GM12875 (cell line): ENCODE data around the gene SMCO4.
"Not testable (repeated sequence)": the region's sequence is repeated elsewhere in the genome, so short reads cannot be mapped to it uniquely, and the experiment has no call there.

Source experiments
- H3K4me3 ChIP-seq: one replicate; pipeline ENCODE4 v1.5.1; 2011; ENCODE audit warnings: low read depth, low read length, control low read depth
- CTCF ChIP-seq: IDR thresholded peaks from 2 replicates; pipeline ENCODE4 v1.5.1; 2011; ENCODE audit warnings: low read depth, mild to moderate bottlenecking, control low read depth, inconsistent platforms, low read length, moderate library complexity, borderline replicate concordance; ENCODE audit not compliant: insufficient read depth

The SMCO4 gene

GRCh38 chr11:93579187-93579751, 36.1 kb upstream of the SMCO4 start:
- no peak for TF ChIP-seq CTCF
- no peak overlapping the region for H3K4me3 ChIP-seq

GRCh38 chr11:93577286-93577685, 34.1 kb upstream of the SMCO4 start:
- H3K4me3 ChIP-seq = no peak overlapping the region
- no peak for TF ChIP-seq CTCF

- not testable (repeated sequence) for H3K4me3 ChIP-seq
Measured at GRCh38 chr11:93576870-93577269, 33.7 kb upstream of the SMCO4 start.

GRCh38 chr11:93574638-93575220, 31.5 kb upstream of the SMCO4 start:
- TF ChIP-seq CTCF = no peak
- H3K4me3 ChIP-seq = no peak overlapping the region

GRCh38 chr11:93573184-93573583, 30.0 kb upstream of the SMCO4 start:
- no peak overlapping the region for H3K4me3 ChIP-seq
- no peak for TF ChIP-seq CTCF

GRCh38 chr11:93572621-93573020, 29.4 kb upstream of the SMCO4 start:
- no peak overlapping the region for H3K4me3 ChIP-seq
- TF ChIP-seq CTCF = no peak

GRCh38 chr11:93572171-93572570, 29.0 kb upstream of the SMCO4 start:
- no peak for TF ChIP-seq CTCF
- H3K4me3 ChIP-seq = no peak overlapping the region
